Measurements from ENCODE around the gene APPBP2.
A peak's percentile ranks its signal among the peaks of the same experiment; 100 is the strongest.
"Not testable (repeated sequence)": the region's sequence is repeated elsewhere in the genome, so short reads cannot be mapped to it uniquely, and the experiment has no call there.

APPBP2 gene, protein sequence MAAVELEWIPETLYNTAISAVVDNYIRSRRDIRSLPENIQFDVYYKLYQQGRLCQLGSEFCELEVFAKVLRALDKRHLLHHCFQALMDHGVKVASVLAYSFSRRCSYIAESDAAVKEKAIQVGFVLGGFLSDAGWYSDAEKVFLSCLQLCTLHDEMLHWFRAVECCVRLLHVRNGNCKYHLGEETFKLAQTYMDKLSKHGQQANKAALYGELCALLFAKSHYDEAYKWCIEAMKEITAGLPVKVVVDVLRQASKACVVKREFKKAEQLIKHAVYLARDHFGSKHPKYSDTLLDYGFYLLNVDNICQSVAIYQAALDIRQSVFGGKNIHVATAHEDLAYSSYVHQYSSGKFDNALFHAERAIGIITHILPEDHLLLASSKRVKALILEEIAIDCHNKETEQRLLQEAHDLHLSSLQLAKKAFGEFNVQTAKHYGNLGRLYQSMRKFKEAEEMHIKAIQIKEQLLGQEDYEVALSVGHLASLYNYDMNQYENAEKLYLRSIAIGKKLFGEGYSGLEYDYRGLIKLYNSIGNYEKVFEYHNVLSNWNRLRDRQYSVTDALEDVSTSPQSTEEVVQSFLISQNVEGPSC

DNA sequence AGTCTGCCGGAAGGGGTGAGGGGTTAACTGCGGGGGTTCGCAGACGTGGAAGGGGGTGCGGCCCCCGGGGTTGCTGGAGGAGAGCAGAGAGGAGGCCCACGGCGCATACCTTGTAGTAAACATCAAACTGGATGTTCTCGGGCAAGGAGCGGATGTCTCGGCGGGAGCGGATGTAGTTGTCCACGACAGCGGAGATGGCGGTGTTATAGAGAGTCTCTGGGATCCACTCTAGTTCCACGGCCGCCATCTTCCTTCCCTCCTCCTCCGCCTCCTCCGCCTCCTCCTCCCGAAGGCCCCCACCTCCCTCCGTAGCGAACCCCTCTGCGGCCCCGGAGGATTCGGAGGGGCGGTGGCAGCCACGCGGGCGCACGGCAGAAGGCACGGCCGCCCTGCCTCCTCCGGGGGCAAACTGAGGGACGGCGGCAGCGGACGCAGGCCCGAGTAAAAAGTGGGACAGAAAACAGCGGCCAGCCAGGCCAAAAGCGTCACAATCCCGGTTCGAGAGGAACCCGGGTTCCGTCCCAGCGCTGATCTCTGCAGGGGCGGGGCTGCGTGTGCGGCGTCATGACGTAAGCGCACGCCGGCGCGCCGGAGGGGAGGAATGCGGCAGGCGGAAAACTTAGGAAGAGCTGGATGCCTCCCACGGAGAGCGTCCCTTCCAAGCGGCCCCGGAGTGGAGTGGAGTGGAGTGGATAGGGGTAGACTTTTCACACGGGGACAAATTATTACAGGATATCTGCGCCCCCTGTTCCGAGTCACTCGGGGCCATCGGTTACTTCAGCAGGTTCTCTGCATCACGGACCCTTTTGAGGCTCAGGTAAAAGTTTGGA is at the start of gene APPBP2:
Gene APPBP2 (minus strand): TSS at position 558 of the 830 bp plus-strand sequence. CDS start 311 bp downstream, at position 247.
- peak; percentile 69 for DNase-seq (ENCODE audit: low read depth)

DNA sequence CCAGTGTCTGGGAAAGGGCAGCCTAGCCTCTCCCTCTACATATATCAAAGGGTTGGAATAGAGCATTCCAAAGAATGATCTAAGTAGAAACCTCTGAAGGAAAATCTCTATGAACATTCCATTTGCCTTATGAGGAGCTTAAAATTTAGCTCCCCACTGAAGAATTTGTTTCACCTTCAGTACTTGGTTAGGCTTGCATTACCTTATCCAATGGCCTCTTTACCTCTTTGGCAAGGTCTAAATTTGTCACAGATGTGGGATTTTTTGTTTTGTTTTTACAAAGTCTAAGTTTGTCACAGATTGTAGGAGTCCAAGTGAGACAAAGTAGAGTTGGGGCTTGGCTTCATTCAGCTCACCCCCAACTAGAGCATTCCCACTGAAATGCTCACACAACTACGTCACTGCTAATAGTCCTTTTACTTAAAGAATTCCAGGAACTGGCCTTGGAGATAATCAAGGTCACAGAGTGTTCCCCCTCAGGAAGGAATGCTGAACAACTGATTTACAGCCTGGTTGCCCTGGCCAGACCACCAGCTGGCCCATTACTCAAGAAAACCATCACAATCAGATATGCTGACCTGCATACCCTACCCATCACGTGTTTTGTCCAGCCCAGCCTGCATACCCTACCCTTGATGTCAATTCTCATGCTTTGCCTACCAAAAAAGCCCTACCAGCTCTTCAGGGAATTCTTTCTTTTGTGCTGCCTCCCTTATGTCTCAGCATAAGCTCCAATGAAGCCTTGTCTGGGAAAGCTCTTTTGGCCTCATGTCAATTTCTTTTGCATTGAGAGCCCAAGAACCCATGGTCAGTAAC is 47.4 kb upstream of the APPBP2 start:
- DNase-seq (ENCODE audit: low read depth) = no peak

DNA sequence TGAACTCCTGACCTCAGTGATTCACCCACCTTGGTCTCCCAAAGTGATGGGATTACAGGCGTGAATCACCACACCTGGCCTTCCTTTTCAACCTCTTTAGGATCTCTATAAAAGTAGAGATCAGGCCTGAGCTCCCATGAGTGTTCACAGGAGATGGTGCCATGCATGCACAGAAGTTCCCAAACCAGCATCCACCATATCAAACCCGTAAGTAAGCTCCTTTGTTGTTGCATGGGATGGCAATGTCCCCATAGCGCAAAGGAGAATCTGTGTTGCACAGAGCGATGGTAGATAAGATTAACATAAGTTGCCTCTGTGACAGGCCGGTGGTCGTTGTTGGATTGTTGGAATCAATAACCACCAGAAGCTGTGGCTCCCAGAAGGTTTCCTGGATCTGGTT is 39.2 kb upstream of the APPBP2 start:
- no peak for DNase-seq (ENCODE audit: low read depth)

DNA sequence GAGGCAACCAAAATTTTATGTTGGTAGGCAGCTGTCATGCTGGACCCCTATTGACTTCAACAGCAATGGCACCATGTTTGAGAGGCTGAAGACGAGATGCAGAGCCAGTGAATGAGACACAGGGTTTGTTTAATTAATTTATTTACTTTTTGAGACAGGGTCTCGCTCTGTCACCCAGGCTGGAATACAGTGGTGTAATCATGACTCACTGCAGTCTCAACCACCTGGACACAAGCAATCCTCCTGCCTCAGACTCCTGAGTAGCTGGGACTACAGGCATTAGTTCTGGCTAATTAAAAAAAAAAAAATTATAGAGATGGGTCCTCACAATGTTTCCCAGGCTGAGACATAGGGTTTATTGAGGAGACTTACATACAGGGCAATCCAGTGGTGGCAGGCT is 37.7 kb upstream of the APPBP2 start:
- no peak for DNase-seq (ENCODE audit: low read depth)

DNA sequence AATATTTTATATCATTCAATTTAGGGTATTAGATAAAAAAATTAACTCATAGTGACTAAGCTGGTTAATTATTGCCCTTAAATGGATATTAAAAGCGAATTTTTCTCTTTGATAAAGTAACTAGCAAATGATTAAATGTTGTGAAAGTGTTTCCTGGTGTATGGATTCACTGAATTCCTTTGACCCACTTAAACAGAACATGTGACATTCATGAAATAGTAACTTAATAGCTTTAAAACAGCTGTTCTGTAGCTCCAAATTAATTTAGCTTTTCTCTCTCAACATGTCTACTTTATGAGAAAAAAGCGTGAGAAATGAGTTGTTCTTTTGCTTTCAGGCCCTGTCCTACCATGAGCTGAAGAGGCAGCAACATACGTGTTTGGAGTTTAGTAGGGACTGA is 36.4 kb upstream of the APPBP2 start:
- DNase-seq (ENCODE audit: low read depth) = no peak

DNA sequence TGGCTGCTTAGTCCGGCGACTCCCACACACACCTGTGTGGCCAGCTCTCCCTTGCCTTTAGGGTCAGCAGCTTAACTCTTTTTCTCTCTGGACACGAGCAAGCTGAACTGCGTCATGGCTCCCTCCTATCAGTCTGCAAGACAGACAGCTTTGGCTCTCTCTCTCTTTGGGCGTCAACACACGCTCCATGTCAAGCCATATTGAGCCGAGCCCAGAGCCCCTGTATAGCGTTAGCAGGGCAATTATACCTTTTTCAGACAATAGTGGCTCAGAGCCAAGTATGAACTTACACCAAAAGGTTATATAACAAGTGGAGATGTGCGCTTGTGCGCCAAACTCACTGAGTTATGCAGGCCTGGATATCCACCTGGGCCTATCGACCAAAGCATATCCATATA is 34.8 kb upstream of the APPBP2 start:
- DNase-seq (ENCODE audit: low read depth) = no peak

DNA sequence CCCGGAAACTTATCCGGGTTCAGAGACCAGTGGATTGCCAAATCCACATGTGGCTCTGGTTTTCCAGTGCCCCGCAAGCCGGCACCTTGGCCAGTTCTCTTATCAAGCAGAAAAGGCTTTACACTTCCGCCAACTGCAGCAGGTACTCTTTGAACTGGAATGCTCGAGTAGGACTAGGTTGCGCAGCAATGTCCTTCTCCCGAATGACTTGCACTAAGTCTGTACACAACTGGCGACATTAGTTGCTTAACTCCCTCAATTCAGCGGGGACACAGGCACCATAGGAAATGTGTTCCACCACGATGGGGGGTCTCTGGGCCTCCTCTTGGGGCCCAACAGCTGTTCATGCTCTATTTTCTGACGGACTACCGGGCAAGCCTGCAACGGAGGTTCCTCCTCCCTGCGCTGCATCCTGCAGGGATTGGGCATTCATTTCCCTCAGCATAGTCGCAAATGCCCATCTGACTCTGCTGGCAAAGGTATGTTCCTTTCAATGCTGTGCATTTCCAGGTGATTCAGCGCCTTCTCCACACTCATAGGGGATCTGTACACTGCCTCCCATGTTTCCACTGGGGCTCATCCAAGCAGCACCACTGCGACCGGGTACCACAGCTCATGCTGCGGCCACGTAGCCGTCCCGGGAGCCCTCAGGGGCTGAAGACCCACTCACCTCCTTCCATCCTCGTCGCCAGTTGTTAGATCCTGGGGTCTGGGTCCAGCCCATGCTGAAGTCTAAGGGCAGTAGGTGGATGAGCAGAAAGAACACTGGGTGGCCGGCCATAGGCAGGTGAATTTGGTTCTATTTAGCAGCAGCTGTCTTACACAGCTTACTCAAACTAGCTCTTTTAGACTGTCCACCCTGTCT is 34.2 kb upstream of the APPBP2 start:
- no peak for DNase-seq (ENCODE audit: low read depth)

DNA sequence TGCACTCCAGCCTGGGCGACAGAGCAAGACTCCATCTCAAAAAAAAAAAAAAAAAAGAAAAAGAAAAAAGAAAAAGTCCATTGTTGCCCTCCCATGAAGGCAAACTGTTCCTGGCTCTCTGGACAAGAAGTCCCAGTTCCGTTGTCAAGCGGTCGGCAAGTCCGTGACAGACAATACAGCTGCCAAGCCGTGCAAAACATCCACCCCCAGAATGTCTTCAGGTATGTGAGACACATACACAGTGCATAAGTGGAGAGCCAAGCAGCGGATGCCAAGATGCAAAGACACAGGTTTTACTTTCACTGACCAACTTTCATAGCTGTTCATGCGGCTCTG is 33.6 kb upstream of the APPBP2 start:
- DNase-seq (ENCODE audit: low read depth) = no peak

DNA sequence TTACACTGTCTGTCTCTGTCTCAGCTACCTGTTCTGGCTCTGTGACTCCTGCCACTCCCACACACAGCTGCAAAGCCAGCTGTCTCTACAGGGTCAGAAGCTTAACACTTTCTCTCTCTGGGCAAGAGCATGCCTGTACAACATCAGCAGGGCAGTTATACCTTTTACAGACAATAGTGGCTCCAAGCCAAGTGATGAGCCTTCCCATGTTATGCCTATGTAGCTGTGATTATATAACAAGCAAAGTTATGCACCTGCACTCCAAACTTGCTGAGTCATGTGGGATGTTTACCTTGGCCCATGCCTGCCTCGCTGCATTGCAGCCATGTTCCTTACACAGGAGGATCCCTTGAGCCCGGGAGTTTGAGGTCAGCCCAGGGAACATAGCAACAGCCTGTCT is 31.8 kb upstream of the APPBP2 start:
- DNase-seq (ENCODE audit: low read depth) = no peak

DNA sequence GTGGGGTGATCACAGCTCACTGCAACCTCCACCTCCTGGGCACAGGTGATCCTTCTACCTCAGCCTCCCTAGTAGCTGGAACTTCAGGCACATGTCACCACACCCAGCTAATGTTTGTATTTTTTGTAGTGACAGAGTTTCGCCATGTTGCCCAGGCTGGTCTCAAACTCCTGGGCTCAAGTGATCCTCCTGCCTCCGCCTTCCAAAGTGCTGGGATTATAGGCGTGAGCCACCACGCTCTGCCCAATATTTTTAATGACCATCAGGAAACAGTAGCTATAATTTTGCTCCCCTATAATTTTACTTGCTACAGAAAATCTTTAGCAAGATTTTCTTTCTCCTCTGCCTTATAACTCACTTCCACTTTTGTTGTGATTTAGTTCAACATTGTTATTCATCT is 29.7 kb upstream of the APPBP2 start:
- DNase-seq (ENCODE audit: low read depth) = no peak

DNA sequence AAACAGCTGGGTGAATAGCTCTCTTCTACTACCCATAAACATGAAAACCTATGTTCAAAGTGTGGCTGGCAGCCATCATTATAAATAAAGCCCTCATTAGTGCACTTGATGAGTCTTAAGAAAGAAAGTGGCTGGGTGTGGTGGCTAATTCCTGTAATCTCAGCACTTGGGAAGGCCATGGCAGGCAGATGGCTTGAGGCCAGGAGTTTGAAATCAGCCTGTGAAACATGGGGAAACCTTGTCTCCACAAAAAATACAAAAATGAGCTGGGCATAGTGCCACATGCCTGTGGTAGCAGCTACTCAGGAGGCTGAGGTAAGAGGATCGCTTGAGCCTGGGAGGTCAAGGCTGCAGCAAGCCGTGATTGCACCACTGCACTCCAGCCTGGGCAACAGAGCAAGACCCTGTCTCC is 28.3 kb upstream of the APPBP2 start:
- DNase-seq (ENCODE audit: low read depth) = no peak

DNA sequence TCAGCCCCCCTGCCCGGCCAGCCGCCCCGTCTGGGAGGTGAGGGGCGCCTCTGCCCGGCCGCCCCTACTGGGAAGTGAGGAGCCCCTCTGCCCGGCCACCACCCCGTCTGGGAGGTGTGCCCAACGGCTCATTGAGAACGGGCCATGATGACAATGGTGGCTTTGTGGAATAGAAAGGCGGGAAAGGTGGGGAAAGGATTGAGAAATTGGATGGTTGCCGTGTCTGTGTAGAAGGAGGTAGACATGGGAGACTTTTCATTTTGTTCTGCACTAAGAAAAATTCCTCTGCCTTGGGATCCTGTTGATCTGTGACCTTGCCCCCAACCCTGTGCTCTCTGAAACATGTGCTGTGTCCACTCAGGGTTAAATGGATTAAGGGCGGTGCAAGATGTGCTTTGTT is 26.2 kb upstream of the APPBP2 start:
- DNase-seq (ENCODE audit: low read depth) = not testable (repeated sequence)

DNA sequence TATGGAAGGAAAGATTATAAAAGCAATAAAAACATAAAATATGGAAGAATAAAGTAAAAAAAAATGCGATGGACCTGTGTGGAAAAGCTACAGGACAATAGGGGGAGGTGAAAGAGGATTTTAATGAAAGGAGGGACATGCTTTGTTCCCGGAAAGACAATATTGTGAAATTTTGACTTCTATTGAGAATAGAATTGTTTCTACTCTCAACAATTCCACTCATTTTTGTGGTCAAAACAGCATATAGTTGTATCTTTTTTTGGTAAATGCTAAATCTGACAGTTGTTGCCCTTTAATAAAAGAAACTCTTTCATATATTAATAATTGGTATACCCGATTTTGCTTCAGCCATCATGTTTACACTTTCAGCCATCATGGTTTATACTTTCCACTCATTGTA is 22.9 kb upstream of the APPBP2 start:
- DNase-seq (ENCODE audit: low read depth) = no peak

DNA sequence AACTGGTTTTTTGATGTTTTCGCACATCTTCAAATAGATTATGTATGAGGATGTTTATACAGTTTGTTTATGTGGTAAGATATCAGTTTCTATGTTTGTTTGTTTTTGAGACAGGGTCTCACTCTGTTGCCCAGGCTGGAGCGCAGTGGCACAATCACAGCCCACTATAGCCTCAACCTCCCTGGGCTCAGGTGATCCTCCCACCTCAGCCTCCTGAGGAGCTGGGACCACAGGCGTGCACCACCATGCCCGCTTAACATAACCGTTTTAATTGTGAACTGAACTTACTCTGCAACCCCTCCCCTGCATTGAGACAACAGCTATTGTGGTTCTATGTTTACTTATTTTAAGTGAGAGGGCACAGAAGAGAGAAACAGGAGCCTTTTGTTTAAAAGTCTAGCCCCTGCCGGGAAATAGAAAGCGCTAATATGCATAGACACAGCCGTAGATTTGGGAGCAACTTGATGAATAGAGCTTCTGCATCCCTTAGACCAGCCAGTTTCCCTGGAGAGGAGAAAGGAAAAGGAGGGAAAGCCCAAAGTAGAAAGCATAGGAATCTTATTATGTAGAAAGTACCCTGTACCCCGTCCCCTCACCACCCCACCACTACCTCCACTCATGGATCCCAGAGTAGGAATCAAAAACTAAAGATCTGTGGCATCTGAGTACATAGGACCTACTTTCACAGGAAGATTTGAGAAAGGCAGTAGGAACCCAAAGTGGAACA is 19.6 kb upstream of the APPBP2 start:
- DNase-seq (ENCODE audit: low read depth) = no peak

DNA sequence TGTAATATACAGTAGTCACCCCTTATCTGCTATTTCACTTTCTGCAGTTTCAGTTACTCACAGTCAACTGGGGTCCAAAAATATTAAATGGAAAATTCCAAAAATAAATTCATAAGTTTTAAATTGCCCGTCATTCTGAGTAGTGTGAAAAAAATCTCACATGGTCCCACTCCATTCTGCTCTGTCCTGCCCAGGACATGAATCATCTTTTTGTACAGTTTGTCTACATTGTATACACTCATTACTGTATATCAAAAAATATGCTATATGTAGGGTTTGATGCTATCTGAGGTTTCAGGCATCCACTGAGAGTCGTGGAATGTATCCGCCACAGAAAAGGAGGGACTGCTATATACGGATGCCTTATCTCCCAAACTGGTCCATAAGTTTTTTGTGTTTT is 16.0 kb upstream of the APPBP2 start:
- no peak for DNase-seq (ENCODE audit: low read depth)

DNA sequence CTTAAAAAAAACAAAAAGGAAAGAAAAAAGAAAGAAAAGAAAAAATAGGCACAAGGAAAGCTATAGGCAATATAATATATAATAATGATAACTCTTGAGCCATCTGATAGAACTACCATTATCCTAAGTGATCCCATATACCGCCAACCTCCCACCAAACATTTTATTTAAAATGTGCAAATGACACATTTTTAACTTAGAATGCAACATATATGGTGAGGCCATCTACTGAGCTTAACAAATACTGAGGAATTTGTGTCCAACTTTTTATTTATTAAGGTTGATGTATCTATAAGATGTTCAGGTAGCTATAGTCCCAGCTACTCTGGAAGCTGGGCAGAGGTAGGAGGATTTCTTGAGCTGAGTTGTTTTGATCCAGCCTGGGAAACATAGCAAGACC is 14.4 kb upstream of the APPBP2 start:
- DNase-seq (ENCODE audit: low read depth) = no peak

DNA sequence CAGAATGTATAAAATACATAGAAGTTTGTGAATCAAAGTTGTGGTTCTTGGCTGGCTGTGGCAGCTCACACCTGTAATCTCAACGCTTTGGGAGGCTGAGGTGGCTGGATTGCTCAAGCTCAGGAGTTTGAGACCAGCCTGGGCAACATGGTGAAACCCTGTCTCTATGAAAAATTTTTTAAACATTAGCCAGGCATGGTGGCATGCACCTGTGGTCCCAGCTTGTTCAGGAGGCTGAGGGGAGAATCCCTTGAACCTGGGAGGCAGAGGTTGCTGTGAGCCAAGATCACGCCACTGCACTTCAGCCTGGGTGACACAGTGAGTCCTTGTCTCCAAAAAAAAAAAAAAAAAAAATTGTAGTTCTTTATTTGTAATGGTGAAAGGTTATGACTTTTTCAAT is 13.8 kb upstream of the APPBP2 start:
- DNase-seq (ENCODE audit: low read depth) = no peak

DNA sequence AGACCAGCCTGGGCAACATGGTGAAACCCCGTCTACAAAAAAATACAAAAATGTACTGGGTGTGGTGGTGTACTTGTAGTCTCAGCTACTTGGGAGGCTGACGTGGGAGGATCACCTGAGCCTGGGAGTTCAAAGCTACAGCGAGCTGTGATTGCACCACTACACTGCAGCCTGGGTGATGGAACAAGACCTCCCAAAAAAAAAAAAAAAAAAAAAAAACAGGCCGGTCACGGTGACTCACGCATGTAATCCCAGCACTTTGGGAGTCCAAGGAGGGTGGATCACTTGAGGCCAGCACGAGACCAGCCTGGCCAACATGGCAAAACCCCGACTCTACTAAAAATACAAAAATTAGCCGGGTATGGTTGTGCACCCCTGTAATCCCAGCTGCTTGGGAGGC is 12.7 kb upstream of the APPBP2 start:
- DNase-seq (ENCODE audit: low read depth) = no peak

DNA sequence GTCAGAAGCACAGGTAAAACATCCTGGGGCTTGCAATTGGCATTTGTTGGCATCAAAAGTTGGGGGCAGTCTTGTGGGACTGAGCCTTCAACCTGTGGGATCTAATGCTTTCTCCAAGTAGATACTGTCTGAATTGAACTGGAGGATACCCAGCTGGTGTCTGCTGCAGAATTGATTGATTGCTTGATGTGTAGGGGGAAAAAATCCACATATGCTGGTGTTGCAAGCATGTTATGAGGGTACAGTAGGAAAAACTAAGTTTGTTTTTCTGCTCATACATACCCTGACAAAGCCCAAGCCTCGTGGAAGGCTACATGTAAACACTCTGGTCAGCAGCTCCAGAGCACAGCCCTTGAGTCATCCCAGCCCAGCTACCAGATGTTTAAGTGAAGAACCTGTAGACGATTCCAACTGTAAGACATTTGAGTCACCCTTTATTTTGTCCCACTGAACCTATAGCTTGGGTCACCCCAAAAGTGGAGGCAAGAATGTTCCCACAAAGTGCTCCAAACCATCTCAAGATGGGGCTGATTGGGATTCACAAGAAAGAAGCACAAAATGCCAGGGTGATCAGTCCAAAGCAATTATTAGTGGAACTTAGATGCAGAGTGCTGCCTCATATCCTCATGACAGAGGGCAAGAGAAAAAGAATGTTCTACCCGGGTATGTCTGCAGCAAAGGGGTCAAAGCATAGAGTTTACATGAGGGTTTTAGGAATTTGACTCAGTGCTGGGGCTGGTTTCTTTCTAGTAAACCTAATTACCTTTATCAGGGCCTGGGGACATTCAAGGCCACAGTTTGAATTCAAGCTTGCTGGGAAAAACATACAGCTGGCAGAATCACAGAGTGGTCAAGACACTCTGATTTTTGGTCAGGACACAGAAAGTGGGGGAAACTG is 9.6 kb upstream of the APPBP2 start:
- no peak for DNase-seq (ENCODE audit: low read depth)
